Putamen (tissue), 1 donor: ENCODE results near the gene GABBR2.

ENCODE experiments used
- DNase-seq: peaks from one replicate; pipeline ENCODE4 v3.0.0-alpha.2; 2016; ENCODE audit warnings: low spot score

GABBR2 gene

DNA sequence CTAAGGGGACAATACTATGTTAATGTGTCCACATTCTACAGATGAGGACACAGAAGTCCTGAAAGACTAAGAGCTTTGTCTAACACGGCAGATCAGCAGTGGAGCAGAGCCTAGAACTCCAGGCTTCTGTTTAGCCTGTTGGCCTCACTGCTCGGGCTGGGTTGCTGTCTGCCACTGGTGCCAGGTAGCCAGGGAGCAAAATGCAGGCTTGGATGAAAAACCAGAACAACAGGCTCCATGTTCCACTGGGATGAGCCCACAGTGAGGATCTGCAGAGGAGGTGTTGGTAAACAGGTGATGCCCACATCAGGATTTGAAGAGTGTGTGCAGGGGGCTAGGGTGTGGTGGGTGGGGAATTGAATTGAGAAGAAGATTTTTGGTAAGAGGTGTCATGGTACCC lies 339.3 kb downstream of the GABBR2 start:
- no peak for DNase-seq

DNA sequence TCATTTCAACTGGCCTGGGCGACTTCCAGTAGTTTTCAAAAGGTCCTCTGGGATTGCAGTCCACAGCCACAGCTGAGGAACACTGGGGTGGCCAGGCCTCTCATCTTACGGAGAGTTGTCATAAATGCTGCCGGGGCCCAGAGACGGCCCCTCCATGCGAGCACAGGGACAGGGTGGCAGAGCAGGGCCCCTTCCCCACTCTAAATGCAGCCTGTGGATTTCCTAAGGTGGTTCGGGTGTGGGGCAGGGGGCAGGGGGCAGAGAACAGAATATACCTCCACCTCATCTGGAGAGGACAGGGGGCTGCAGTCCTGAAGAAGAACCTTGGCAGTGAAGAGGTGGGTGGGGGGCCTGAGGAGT lies 339.7 kb downstream of the GABBR2 start:
- DNase-seq = no peak

DNA sequence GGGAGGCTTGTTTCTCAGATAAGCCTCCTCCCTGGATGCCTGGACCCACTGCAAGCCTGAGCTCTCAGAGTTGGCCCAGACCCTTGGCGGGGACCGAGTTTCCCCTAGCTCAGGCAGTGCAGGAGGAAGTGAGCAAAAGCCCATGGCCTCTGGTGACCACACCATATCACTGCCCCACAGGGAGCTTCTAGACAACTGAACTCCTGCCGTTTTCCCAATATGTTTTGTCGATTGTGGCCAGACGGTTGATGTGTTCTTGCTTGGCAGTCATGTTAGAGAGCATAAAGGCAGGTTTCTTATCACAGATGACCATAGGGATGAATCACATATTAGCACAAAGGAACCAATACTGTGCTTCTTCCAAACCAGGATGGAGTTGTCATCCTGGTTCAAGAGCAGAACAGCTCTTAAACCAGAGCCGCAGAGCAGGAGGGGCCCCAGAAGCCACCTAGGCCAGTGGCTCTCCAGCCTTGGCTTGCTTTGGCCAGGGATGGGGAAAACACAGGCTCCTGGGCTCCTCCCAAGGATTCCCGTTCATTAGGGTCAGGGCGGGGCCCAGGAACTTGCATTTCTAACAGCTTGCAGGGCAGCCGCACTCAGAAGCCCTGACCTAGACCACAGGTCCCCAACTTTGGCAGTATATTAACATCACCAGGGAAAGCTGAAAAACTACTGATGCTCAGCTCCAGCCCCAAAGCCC lies 340.2 kb downstream of the GABBR2 start:
- no peak for DNase-seq

DNA sequence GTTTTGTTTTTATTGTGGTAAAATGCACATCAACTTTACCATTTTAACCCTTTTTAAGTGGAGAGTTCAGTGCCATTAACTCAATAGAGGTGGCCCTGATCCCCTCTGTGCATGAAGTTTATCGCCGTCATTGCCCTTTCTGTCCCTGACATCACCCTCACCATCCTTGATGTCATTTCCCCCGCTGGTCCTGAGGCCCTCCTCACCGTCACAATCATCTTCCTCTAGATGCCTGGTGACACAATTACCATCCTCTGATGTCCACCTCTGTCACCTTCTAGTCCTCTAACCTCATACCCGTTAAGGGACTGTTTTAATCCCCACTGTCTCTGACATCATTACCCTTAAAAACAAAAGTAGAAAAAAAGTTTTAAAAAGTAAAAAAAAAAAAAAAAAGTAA lies 340.8 kb downstream of the GABBR2 start:
- DNase-seq = no peak

- no peak for DNase-seq
Observed at GRCh38 chr9:98367371-98367900, 341.3 kb downstream of the GABBR2 start.

DNA sequence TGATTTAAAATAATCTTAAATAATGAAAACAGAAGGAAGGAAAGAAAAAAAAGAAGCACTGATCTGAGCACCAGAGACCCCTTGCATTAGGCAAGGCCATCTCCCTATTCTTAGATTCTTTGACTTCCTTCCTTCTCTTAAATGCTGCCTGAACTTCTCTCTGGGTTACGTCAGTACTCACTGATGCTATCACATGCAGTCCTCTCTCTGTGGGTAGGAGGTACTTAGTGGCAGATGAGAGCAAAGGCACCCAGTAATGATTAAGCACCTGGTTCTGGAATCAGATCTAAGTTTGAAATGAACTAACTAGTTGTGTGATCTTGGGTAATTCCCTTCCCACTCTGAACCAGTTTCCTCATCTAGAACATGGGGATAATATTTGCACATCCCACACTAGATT lies 343.0 kb downstream of the GABBR2 start:
- DNase-seq = no peak

GRCh38 chr9:98365227-98365669 lies 343.5 kb downstream of the GABBR2 start:
- no peak for DNase-seq

DNA sequence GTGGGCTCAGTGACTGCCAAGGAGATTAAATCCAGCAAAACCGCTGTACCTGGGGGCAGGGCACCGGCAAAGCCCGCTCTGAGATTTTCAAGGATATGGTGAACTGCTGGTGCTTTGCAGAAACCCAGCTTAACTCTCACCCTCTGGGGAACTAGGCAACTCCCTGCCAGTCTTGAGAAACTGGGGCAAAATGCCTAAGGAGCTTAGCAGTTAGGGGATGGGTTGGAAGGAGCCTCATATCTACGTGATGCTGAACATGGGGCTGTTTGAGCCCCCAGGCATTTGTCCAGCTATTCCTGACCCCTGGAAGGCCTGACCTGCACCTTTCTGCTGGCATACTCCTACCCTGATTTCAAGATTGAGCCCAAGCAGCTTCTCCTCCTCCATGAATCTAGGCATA lies 344.6 kb downstream of the GABBR2 start:
- no peak for DNase-seq

DNA sequence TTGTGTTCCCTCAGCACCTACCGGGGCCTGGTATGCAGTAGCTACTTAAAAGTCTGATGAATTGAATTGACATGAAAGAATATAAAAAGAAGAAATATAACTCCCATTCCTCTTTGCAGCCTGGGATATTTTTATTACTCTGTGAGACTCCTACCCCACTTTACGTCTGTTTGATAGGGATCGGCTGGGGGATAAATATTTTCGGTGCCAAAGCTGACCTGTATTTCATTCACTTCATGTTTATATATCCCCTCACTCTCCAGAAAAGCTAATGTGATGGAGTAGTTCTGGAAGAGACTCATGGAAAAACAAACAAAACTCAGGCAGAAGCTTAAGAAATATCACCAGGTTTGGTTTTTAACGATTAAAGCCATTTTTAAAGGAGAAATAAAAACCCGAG lies 345.1 kb downstream of the GABBR2 start:
- DNase-seq = no peak

DNA sequence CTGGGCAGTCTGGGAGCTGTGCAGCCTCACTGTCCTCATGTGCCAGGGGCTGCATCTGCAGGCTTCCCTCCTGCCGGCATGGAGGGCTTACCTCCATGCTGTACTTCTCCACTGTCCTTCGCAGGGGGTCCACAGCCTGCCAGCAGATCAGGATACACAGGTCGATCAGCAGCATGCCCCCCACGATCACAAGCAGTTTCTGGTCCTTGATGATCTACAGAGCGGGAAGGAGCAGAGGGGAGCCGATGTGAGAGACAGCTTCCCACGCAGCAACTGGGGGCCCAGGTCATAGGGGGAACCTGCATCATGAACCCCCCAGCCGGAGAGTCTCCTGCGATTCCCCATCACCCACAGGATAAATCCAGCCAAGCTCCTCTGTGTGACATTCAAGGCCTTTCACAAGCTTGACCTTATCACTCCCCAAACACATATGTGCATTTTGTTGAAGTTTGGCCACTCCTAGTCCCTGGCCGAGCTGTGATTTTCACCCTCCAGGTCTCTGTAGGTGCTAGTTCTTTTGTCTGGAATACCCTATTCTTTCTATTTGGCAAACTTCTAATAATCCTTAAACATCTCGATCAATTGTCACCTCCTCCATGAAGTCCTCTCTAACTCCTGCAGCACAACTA lies 346.0 kb downstream of the GABBR2 start:
- DNase-seq = no peak

GRCh38 chr9:98361645-98362044 lies 347.1 kb downstream of the GABBR2 start:
- no peak for DNase-seq

GRCh38 chr9:98360176-98360708 lies 348.5 kb downstream of the GABBR2 start:
- no peak for DNase-seq

- no peak for DNase-seq
Observed at GRCh38 chr9:98359569-98359968, 349.2 kb downstream of the GABBR2 start.

GRCh38 chr9:98357921-98358535 lies 350.7 kb downstream of the GABBR2 start:
- DNase-seq = no peak

GRCh38 chr9:98356953-98357690 lies 351.6 kb downstream of the GABBR2 start:
- DNase-seq = no peak

DNA sequence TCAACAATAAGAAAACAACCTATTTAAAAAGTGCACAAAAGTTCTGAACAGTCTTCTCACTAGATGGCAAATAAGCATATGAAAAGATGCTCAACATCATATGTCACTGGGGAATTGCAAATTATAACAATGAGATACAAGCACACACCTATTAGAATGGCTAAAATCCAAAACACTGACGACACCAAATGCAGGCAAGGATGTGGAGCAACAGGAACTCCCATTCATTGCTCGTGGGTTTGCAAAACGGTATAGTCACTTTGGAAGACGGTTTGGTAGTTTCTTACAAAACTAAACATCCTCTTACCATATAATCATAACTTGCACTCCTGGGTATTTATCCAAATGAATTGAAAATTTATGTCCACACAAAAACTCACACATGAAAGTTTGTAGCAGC lies 352.4 kb downstream of the GABBR2 start:
- DNase-seq = no peak

GRCh38 chr9:98351370-98351769 lies 357.4 kb downstream of the GABBR2 start:
- no peak for DNase-seq

DNA sequence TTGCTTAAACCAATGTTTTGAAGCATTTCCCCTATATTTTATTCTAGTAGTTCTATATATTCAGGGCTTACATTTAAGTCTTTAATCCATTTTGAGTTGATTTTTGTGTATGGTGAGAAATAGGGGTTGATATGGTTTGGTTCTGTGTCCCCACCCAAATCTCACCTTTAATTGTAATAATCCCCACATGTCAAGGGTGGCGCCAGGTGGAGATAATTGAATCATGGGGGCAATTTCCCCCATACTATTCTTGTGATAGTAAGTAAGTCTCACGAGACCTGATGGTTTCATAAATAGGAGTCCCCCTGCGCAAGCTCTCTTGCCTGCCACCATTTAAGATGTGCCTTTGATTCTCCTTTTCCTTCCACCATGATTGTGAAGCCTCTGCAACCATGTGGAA lies 361.1 kb downstream of the GABBR2 start:
- no peak for DNase-seq

DNA sequence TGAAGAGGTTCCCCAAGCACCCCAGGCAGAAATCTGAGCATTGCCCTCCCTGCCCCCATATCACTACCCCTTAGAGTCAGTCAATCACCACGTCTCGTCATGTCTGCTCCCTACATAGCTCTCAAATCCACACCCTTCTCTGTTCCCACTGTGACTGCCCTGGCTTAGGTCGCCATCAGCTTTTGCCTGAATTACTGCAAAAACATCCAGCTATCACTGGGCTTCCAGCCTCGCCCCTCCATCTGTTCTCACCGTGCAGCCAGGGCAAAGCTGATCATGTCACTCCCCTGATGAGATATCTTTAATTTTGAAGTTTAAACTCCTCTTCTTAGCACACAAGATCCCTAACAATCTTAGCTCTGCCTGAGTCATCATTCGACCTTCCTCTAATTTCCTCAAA lies 363.7 kb downstream of the GABBR2 start:
- DNase-seq = no peak

GRCh38 chr9:98344581-98344980 lies 364.2 kb downstream of the GABBR2 start:
- DNase-seq = no peak

- DNase-seq = no peak
Observed at GRCh38 chr9:98342820-98343210, 365.9 kb downstream of the GABBR2 start.

- DNase-seq = no peak
Observed at GRCh38 chr9:98342098-98342819, 366.5 kb downstream of the GABBR2 start.
